ENCODE measurements around the gene RNF182. TPM values are rescaled to one million over a fixed set of nuclear protein-coding genes. Genes with fewer than 3 reads are reported as not detected.

Gene RNF182
- total RNA-seq, 1 donor from 2014 or later: 6.1 TPM

- no peak for TF ChIP-seq CTCF (IDR thresholded peaks at IDR 0.05)
- Histone ChIP-seq H3K4me3 (no peak overlapping the region), H3K27ac (no peak overlapping the region), H3K9me3 (no peaks in the 10 kb centered on the region), H3K27me3 (no peaks in the 10 kb centered on the region), H3K36me3 (no peaks in the 10 kb centered on the region), H3K4me1 (peaks cover 10% of the 10 kb centered on the region)
- intact Hi-C loops (cut with DNase I): loop anchor here (10.0 kb wide), 1 partner anchor 140 kb away; no protein-coding TSS in a partner anchor
- ATAC-seq (no peak), DNase-seq (no peak)
Observed at GRCh38 chr6:13914351-13914750, 10.4 kb upstream of the RNF182 start.

- no peak overlapping the region for H3K4me3 ChIP-seq
- H3K9me3 ChIP-seq: no peaks in the 10 kb centered on the region
- ATAC-seq: no peak
- TF ChIP-seq CTCF (IDR thresholded peaks at IDR 0.05): no peak
- no peak for DNase-seq
- H3K27me3 ChIP-seq: no peaks in the 10 kb centered on the region
- H3K27ac ChIP-seq: no peak overlapping the region
- no peaks in the 10 kb centered on the region for H3K36me3 ChIP-seq
- intact Hi-C loops (cut with DNase I): loop anchor here (10.0 kb wide), 1 partner anchor 139 kb away; no protein-coding TSS in a partner anchor
- peaks cover 10% of the 10 kb centered on the region for H3K4me1 ChIP-seq
Observed at GRCh38 chr6:13915561-13916229, 9.1 kb upstream of the RNF182 start.

DNA sequence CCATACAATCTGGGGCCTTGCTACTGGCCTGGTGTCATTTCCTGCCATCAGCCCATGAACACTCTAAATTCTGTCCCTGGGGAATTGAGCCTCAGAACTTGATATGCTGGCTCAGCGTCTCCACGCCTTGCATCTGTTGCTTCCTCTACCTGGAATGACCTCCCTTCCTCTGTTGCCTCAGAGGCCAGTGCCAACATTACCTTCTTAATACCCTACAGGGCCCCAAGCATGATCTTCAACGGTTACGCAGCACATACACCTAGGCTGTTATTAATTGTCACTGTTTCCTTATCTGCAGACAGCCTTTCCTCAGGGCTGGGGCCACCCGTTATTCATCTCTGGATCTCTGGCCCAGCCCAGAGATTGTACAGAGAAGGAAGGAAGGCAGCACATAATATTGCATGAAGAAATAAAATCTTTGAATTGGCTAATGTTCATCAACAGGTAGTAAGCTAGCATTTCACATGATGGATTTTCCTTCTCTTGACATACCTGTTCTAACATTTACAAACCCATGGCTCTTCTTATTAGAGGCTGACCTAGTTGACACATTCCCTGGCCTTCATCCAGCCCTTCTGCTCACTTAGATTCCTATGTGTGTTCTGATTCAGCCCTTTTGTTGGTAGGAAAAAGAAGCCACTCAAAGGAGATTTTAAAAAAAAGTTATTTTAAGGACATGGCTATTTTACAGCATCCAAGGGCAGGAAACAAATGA is 8.4 kb upstream of the RNF182 start:
- ATAC-seq (peak; percentile 16), DNase-seq (no peak)
- no peak overlapping the region for H3K4me3 ChIP-seq
- H3K27me3 ChIP-seq: no peaks in the 10 kb centered on the region
- H3K36me3 ChIP-seq: no peaks in the 10 kb centered on the region
- no peak for TF ChIP-seq CTCF (IDR thresholded peaks at IDR 0.05)
- H3K9me3 ChIP-seq: no peaks in the 10 kb centered on the region
- intact Hi-C loops (cut with DNase I): loop anchor here (10.0 kb wide), 1 partner anchor 138 kb away; no protein-coding TSS in a partner anchor
- peak overlapping the region; percentile 39 for H3K27ac ChIP-seq
- H3K4me1 ChIP-seq: peaks cover 10% of the 10 kb centered on the region

DNA sequence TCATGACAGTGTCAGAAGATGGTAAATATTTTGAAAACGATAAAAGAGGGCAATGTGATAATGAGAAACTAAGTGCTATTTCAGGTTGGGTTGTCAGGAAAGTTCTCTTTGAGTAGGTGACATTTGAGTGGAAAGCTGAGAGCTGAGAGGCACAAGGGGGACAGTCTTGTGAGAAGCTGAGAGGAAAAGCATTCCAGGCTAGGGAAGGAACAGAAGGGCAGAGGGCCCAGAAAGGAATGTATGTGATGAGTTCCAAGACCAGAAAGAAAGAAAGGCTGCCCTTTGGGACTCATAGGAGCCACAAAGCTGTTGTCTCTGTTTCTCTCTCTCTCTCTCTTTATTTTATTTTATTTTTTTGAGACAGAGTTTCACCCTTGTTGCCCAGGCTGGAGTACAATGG is 7.6 kb upstream of the RNF182 start:
- H3K27me3 ChIP-seq: no peaks in the 10 kb centered on the region
- no peak for DNase-seq
- H3K4me1 ChIP-seq: peaks cover 10% of the 10 kb centered on the region
- no peaks in the 10 kb centered on the region for H3K9me3 ChIP-seq
- peak; percentile 48 for ATAC-seq
- peak overlapping the region; percentile 39 for H3K27ac ChIP-seq
- no peaks in the 10 kb centered on the region for H3K36me3 ChIP-seq
- no peak overlapping the region for H3K4me3 ChIP-seq
- no peak for TF ChIP-seq CTCF (IDR thresholded peaks at IDR 0.05)
- intact Hi-C loops (cut with DNase I): loop anchor here (10.0 kb wide), 1 partner anchor 138 kb away; no protein-coding TSS in a partner anchor

DNA sequence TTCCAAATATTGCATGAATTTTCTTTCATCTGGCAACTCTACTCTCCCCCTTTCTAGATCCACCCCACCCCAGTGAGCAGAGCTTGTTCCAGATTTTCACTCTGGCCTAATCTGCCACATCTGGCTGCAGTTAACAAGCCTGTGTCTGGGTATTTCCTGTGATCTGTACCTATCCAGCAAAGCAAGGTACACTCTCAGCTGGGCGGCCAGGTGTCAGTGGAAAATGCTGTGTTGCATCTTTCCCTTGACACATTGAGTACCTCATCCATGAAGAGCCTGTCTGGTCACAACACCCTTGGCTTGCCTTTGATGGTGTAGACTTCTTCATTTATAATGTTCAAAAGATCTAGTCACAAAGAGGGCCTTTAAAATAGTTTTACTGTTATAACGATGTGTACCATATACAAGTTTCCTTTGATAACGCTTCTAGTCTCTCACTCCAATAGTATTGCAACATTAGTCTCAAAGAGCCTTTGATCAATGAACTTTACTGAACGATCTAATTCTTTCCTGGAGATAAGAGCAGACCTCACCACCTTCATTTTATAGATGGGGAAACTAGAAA is 6.0 kb upstream of the RNF182 start:
- Histone ChIP-seq H3K4me3 (no peak overlapping the region), H3K27me3 (peaks cover 11% of the 10 kb centered on the region), H3K36me3 (no peaks in the 10 kb centered on the region), H3K27ac (peak overlapping the region; percentile 0), H3K9me3 (no peaks in the 10 kb centered on the region), H3K4me1 (peaks cover 10% of the 10 kb centered on the region)
- DNase-seq (no peak), ATAC-seq (no peak)
- intact Hi-C loops (cut with DNase I): loop anchor here (10.0 kb wide), 1 partner anchor 136 kb away; no protein-coding TSS in a partner anchor
- TF ChIP-seq CTCF (IDR thresholded peaks at IDR 0.05): no peak
